ENCODE data around the gene TRIM71.

GRCh38 chr3:32870373-32871095 is 52.7 kb downstream of the TRIM71 start:
- TF ChIP-seq CTCF (IDR thresholded peaks at IDR 0.05) (no peak), EZH2 (IDR thresholded peaks at IDR 0.05; ENCODE audit: borderline replicate concordance, insufficient read depth, low read depth, low read length, poor library complexity, severe bottlenecking) (no peak)
